KMS-11 (cell line): ENCODE data around the gene CBX1.
A peak's percentile ranks its signal among the peaks of the same experiment; 100 is the strongest.

Source experiments
- H2AFZ ChIP-seq: fragments of 200-600 bp; sonication (generic); 2 replicates; pipeline ENCODE4 v1.6.1; 2016; ENCODE audit warnings: antibody characterized with exemption, mixed run types, low read depth
- H3K27ac ChIP-seq: fragments of 200-600 bp; sonication (generic); 2 replicates; pipeline ENCODE4 v1.6.1; 2016; ENCODE audit warnings: mild to moderate bottlenecking, mixed run types
- H3K27me3 ChIP-seq: fragments of 200-600 bp; sonication (generic); 2 replicates; pipeline ENCODE4 v1.6.1; 2017; ENCODE audit warnings: mild to moderate bottlenecking, low read depth, mixed run types, moderate library complexity; ENCODE audit not compliant: insufficient read depth
- H3K36me3 ChIP-seq: fragments of 200-600 bp; sonication (generic); 2 replicates; pipeline ENCODE4 v1.6.1; 2017; ENCODE audit warnings: mild to moderate bottlenecking, mixed run types; ENCODE audit not compliant: insufficient read depth
- H3K4me1 ChIP-seq: fragments of 200-600 bp; sonication (generic); 2 replicates; pipeline ENCODE4 v1.6.1; 2016; ENCODE audit warnings: mild to moderate bottlenecking, low read depth, mixed run types; ENCODE audit not compliant: poor library complexity, severe bottlenecking
- H3K4me2 ChIP-seq: fragments of 200-600 bp; sonication (generic); 2 replicates; pipeline ENCODE4 v1.7.0; 2016; ENCODE audit warnings: mild to moderate bottlenecking, mixed run types
- H3K4me3 ChIP-seq: fragments of 200-600 bp; sonication (generic); IDR thresholded peaks from 2 replicates; pipeline ENCODE4 v1.6.1; 2017; ENCODE audit warnings: low read depth, low read length, mixed read lengths; ENCODE audit not compliant: insufficient read depth
- H3K79me2 ChIP-seq: fragments of 200-600 bp; sonication (generic); 2 replicates; pipeline ENCODE4 v1.6.1; 2016; ENCODE audit warnings: low read depth, mixed run types; ENCODE audit not compliant: insufficient read depth
- H3K9ac ChIP-seq: fragments of 200-600 bp; sonication (generic); 2 replicates; pipeline ENCODE4 v1.6.1; 2016; ENCODE audit warnings: mild to moderate bottlenecking, mixed run types
- H4K20me1 ChIP-seq: fragments of 200-600 bp; sonication (generic); 2 replicates; pipeline ENCODE4 v1.6.1; 2016; ENCODE audit warnings: mild to moderate bottlenecking, mixed run types; ENCODE audit not compliant: insufficient read depth
- TF ChIP-seq, protein P1 (sequence below): fragments of 200-600 bp; sonication (generic); conservative IDR thresholded peaks from 2 replicates; pipeline ENCODE4 v1.6.1; 2017; ENCODE audit warnings: low read depth, mild to moderate bottlenecking, antibody characterized with exemption, low read length, moderate library complexity, mixed read lengths

Gene CBX1

DNA sequence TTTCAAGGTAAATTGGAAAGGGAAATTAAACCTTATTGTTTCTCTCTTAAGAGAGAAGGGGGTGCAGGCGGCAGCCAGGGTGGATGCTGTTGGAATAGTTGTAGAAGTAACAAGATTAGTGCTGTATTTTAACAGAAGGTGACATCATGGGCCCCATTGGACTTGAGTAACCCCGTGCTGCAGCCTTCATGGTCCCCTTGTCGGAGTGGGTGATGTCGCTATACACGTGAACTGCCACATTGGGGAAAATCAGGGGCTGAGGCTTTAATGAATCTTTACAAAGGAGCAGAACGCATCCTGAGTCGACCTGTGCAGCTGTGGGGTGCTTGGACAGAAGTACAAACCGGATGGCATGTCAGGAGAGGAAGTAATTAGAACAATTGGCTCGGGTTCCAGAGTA is 9.5 kb upstream of the CBX1 start:
- H3K27me3 ChIP-seq: no peaks in the 10 kb centered on the region
- no peaks in the 10 kb centered on the region for H4K20me1 ChIP-seq
- H3K4me2 ChIP-seq: no peak overlapping the region
- H3K79me2 ChIP-seq: peaks cover 42% of the 10 kb centered on the region
- H3K4me1 ChIP-seq: peaks cover 17% of the 10 kb centered on the region
- TF ChIP-seq, protein P1, sequence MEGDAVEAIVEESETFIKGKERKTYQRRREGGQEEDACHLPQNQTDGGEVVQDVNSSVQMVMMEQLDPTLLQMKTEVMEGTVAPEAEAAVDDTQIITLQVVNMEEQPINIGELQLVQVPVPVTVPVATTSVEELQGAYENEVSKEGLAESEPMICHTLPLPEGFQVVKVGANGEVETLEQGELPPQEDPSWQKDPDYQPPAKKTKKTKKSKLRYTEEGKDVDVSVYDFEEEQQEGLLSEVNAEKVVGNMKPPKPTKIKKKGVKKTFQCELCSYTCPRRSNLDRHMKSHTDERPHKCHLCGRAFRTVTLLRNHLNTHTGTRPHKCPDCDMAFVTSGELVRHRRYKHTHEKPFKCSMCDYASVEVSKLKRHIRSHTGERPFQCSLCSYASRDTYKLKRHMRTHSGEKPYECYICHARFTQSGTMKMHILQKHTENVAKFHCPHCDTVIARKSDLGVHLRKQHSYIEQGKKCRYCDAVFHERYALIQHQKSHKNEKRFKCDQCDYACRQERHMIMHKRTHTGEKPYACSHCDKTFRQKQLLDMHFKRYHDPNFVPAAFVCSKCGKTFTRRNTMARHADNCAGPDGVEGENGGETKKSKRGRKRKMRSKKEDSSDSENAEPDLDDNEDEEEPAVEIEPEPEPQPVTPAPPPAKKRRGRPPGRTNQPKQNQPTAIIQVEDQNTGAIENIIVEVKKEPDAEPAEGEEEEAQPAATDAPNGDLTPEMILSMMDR: no peak
- no peaks in the 10 kb centered on the region for H3K36me3 ChIP-seq
- H3K27ac ChIP-seq: no peak overlapping the region
- H3K9ac ChIP-seq: no peak overlapping the region
- H2AFZ ChIP-seq: no peak overlapping the region
- no peak overlapping the region for H3K4me3 ChIP-seq

DNA sequence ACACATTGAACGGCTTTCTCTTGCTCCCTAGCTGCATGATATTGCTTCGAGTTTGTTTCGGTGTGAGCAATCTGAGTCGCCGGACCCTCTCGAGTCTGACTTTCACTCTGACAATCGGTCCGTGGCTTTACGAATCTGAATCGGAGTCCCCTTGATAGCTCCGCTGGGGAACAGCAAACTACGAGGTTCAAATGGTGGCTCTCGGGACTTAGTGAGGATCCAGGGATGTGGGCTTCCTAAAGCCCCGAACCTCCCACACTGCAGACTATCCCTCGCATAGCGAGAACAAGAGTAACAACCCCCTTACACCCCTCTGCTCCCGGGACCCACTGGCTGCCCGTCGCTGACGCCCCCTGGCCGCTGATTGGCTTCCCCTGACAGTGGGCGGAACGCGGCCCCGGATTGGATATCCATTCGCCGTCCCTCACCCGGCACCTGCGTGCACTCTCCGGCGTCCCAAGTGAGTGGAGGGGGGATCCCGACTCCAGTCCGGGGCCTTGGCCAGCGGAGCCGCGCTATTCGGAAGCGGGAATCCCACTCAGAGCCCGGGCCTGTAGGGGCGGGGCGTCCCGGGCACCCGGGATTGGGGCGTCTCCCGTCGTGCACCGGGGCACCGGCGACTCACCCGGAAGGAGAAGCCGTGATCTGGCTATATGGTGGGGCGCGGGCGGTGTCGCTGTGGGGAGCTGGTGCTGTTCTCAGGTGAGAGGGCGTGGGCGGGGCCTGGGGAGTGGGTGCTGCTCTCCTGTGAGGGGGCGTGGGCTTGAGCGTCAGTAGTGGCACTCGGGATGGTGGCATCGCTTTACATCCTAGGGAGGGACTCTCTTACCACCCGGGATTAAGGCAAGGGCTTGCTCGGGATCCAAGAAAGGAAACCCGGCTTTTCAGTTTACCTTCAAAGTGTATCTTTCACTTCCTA is 6.1 kb upstream of the CBX1 start, which contains the start of gene SNX11:
SNX11 (plus strand) TSS at position 630 of the 919 bp plus-strand sequence. CDS start 4,278 bp downstream, outside the sequence.
- no peaks in the 10 kb centered on the region for H3K27me3 ChIP-seq

DNA sequence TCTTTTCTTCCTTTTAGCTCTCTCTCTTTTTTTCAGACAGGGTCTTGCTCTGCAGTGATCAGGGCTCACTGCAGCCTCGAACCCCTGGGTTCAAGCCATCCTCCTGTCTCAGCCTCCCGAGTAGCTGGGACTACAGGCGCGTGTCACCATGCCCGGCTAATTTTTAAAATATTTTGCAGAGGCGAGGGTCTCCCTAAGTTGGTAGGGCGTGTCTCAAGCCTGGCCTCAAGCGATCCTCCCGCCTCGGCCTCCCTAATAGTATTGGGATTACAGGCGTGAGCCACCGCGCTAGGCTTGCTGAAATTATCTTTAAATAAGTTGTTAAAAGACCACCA is 5.5 kb upstream of the CBX1 start:
- H4K20me1 ChIP-seq: no peaks in the 10 kb centered on the region
- TF ChIP-seq, protein P1: no peak
- H3K79me2 ChIP-seq: peaks cover 37% of the 10 kb centered on the region
- no peak overlapping the region for H3K4me3 ChIP-seq
- peak overlapping the region; percentile 64; the same call in 1 of the 2 replicates for H3K27ac ChIP-seq
- no peaks in the 10 kb centered on the region for H3K36me3 ChIP-seq
- peak overlapping the region; percentile 72 for H3K4me2 ChIP-seq
- H3K4me1 ChIP-seq: peaks cover 21% of the 10 kb centered on the region
- H3K27me3 ChIP-seq: no peaks in the 10 kb centered on the region
- H2AFZ ChIP-seq: peak overlapping the region; percentile 96
- peak overlapping the region; percentile 65; the same call in 1 of the 2 replicates for H3K9ac ChIP-seq

More for the DNA sequence above, 6.1 kb upstream of the CBX1 start, which contains the start of gene SNX11:
- peaks cover 20% of the 10 kb centered on the region for H3K4me1 ChIP-seq
- H3K4me3 ChIP-seq: no peak within 1 kb of the TSS
- no peaks in the 10 kb centered on the region for H3K36me3 ChIP-seq
- H3K4me2 ChIP-seq: peak within 1 kb of the TSS; percentile 91
- peaks cover 42% of the 10 kb centered on the region for H3K79me2 ChIP-seq
- peak within 1 kb of the TSS; percentile 65; the same call in 1 of the 2 replicates for H3K9ac ChIP-seq
- H2AFZ ChIP-seq: peak within 1 kb of the TSS; percentile 96
- TF ChIP-seq, protein P1: peak; percentile 41
- H3K27ac ChIP-seq: peak within 1 kb of the TSS; percentile 64
- no peaks in the 10 kb centered on the region for H4K20me1 ChIP-seq

DNA sequence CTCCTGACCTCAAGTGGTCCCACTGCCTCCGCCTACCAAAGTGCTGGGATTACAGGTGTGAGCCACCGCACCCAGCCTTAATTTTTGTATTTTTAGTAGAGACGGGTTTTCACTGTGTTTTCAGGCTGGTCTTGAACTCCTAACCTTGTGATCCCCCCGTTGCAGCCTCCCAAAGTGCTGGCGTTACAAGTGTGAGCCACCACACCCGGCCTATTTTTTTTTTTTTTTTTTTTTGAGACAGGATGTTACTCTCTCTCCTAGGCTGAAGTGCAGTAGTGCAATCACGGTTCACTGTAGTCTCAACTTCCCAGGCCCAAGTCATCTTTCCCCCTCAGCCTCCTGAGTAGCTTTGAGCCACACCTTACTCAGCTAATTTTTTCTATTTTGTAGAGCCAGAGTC is 3.2 kb upstream of the CBX1 start:
- H3K4me2 ChIP-seq: no peak overlapping the region

More for the DNA sequence above, 3.2 kb upstream of the CBX1 start:
- TF ChIP-seq, protein P1: no peak
- no peak overlapping the region for H2AFZ ChIP-seq
- H3K27me3 ChIP-seq: no peaks in the 10 kb centered on the region
- no peak overlapping the region for H3K9ac ChIP-seq
- H3K36me3 ChIP-seq: no peaks in the 10 kb centered on the region
- H3K4me1 ChIP-seq: peaks cover 32% of the 10 kb centered on the region
- peaks cover 33% of the 10 kb centered on the region for H3K79me2 ChIP-seq
- no peaks in the 10 kb centered on the region for H4K20me1 ChIP-seq
- no peak overlapping the region for H3K27ac ChIP-seq
- H3K4me3 ChIP-seq: no peak overlapping the region
